ENCODE measurements around the gene UBE2C.

DNA sequence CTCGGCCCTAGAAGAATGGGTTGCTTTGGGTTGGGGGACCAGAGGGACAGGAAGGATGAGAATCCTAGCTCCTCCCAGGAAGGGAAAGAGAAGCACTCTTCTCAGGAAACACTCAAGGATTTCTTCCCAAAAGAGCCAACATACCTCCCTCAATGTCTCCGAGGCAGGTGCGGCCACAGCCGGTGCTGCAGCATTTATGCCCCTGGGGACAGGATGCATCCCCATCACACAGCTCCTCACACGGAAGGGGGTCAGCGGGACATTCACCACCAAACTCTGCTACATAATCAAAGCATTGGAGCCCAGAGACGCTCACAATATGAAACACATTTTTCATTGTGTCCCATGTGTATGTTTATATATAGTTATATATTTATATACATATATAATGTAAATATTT is 35.5 kb upstream of the UBE2C start:
- TF ChIP-seq, protein P1, sequence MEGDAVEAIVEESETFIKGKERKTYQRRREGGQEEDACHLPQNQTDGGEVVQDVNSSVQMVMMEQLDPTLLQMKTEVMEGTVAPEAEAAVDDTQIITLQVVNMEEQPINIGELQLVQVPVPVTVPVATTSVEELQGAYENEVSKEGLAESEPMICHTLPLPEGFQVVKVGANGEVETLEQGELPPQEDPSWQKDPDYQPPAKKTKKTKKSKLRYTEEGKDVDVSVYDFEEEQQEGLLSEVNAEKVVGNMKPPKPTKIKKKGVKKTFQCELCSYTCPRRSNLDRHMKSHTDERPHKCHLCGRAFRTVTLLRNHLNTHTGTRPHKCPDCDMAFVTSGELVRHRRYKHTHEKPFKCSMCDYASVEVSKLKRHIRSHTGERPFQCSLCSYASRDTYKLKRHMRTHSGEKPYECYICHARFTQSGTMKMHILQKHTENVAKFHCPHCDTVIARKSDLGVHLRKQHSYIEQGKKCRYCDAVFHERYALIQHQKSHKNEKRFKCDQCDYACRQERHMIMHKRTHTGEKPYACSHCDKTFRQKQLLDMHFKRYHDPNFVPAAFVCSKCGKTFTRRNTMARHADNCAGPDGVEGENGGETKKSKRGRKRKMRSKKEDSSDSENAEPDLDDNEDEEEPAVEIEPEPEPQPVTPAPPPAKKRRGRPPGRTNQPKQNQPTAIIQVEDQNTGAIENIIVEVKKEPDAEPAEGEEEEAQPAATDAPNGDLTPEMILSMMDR (IDR thresholded peaks at IDR 0.05) = no peak
- TF ChIP-seq POLR2A (IDR thresholded peaks at IDR 0.05) = no peak

Measured in right lobe of liver (tissue), 4 donors.